ENCODE measurements around the gene ACY1. TPM values are rescaled to one million over a fixed set of nuclear protein-coding genes. Genes with fewer than 3 reads are reported as not detected.
A peak's percentile ranks its signal among the peaks of the same experiment; 100 is the strongest.

ACY1 gene
- total RNA-seq, 1 experiment from 2014 or later = 62.6 TPM

DNA sequence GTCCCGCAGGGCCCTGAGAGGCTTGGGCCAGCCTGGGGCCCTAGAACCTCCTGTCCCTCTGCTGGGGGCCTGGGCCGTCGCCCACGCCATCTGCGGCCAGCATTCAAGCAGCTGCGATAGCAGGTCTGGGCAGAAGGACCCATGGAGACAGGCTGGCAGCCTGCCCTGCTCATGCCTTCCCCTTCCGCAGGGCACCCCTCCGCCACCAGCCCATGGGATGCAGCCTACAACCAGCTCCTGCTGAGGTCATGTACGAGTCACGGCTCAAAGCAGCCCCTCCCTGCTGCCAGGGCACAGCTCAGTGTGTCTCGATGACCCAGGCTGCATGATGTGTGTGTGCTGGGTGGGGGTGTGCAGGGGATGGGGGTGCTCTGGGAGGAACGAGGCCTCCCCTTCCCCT is 45.2 kb downstream of the ACY1 start:
- Histone ChIP-seq H3K27ac (ENCODE audit: insufficient read length, low read depth, low read length) (no peak overlapping the region), H2BK5ac (ENCODE audit: insufficient read length, low read length) (no peak overlapping the region), H4K5ac (ENCODE audit: insufficient read length, low read depth, low read length) (no peak overlapping the region), H2BK120ac (ENCODE audit: low read depth, low read length, poor library complexity, severe bottlenecking) (no peak overlapping the region), H3K4ac (ENCODE audit: low read depth, low read length) (no peak overlapping the region), H3K9ac (ENCODE audit: extremely low read depth, insufficient read length, low read length) (no peak overlapping the region), H4K8ac (replicated peaks; ENCODE audit: insufficient read length, low read depth, low read length) (peak overlapping the region; percentile 11), H3T11ph (ENCODE audit: low read length) (no peak overlapping the region), H3K79me2 (ENCODE audit: insufficient read depth, low read length) (no peaks in the 10 kb centered on the region), H2BK20ac (ENCODE audit: low read depth, low read length, poor library complexity, severe bottlenecking) (no peak overlapping the region), H3K9me3 (ENCODE audit: control insufficient read depth, low read depth, low read length) (no peaks in the 10 kb centered on the region), H3K23ac (ENCODE audit: insufficient read length, low read depth, low read length) (no peak overlapping the region), H2BK12ac (ENCODE audit: insufficient read length, low read depth, low read length) (no peak overlapping the region), H3K56ac (ENCODE audit: insufficient read length, low read depth, low read length) (no peak overlapping the region), H4K91ac (ENCODE audit: insufficient read length, low read depth, low read length) (no peak overlapping the region), H2BK15ac (ENCODE audit: low read depth, low read length) (no peak overlapping the region), H3K79me1 (ENCODE audit: insufficient read depth, low read depth, low read length, poor library complexity, severe bottlenecking) (no peaks in the 10 kb centered on the region), H2AK5ac (ENCODE audit: insufficient read length, low read length) (no peak overlapping the region), H2AFZ (ENCODE audit: low read length) (no peak overlapping the region), H3K4me2 (ENCODE audit: insufficient read depth, insufficient read length, low read length) (no peak overlapping the region), H3K14ac (ENCODE audit: insufficient read depth, low read length) (no peak overlapping the region), H3K23me2 (ENCODE audit: insufficient read length, low read depth, low read length, poor library complexity, severe bottlenecking) (no peaks in the 10 kb centered on the region), H3K18ac (ENCODE audit: insufficient read length, low read depth, low read length) (no peak overlapping the region), H3K27me3 (ENCODE audit: insufficient read depth, low read length) (no peaks in the 10 kb centered on the region), H4K20me1 (ENCODE audit: control insufficient read depth, insufficient read depth, insufficient read length) (no peaks in the 10 kb centered on the region), H3K4me1 (ENCODE audit: insufficient read depth, low read length) (no peaks in the 10 kb centered on the region)
- TF ChIP-seq CTCF (conservative IDR thresholded peaks at IDR 0.05) = no peak
- Mint-ChIP-seq H3K4me1 (peaks cover 0 to 13% of the 10 kb centered on the region in 2 experiments; a peak in 2 of 4 replicates), H3K27ac (no peak overlapping the region), H3K36me3 (ENCODE audit: insufficient read depth in 1 of 3, low read depth in 3 of 3) (no peaks in the 10 kb centered on the region), H3K27me3 (ENCODE audit: low read depth) (peaks cover 2% of the 10 kb centered on the region), H3K4me3 (no peak overlapping the region), H3K9me3 (no peaks in the 10 kb centered on the region)
- no peak for DNase-seq
- no CpG with 5 or more reads among the region's 12 CpGs for WGBS (ENCODE audit: extremely low coverage, insufficient read length, low lambda C conversion rate)

Data from H9 (cell line).